Spleen (tissue), 11 donors: Measurements from ENCODE around the gene PHACTR1. TPM values are rescaled to one million over a fixed set of nuclear protein-coding genes. Genes with fewer than 3 reads are reported as not detected.
"Not testable (repeated sequence)": the region's sequence is repeated elsewhere in the genome, so short reads cannot be mapped to it uniquely, and the experiment has no call there.

ENCODE experiments used
- DNase-seq: peaks from one replicate; pipeline ENCODE4 v3.0.0-alpha.2; 2020
- H3K27ac ChIP-seq, 8 donors: fragments of 200-600 bp; sonication (generic) in 7 of 8; 1 replicate in 4 of 8; 2 replicates in 4 of 8; pipeline versions ENCODE4 v1.5.0 to v1.8.0; 2016 to 2021; ENCODE audit warnings: inconsistent platforms in 4 of 8, mild to moderate bottlenecking in 4 of 8, moderate library complexity in 1 of 8
- H3K27me3 ChIP-seq, 7 donors: fragments of 200-600 bp; sonication (generic) in 6 of 7; replicated peaks in 1 of 7; 1 replicate in 4 of 7; 2 replicates in 3 of 7; pipeline versions ENCODE4 v1.5.0 to v1.8.0; 2016 to 2021; ENCODE audit warnings: inconsistent platforms in 3 of 7, mild to moderate bottlenecking in 1 of 7
- H3K36me3 ChIP-seq, 6 donors: fragments of 200-600 bp; sonication (generic) in 5 of 6; 1 replicate in 4 of 6; 2 replicates in 2 of 6; pipeline versions ENCODE4 v1.5.0 to v1.8.0; 2016 to 2021; ENCODE audit warnings: inconsistent platforms in 2 of 6
- H3K4me1 ChIP-seq, 6 donors: fragments of 200-600 bp; sonication (generic) in 5 of 6; 1 replicate in 3 of 6; 2 replicates in 3 of 6; pipeline versions ENCODE4 v1.5.0 to v1.8.0; 2016 to 2021; ENCODE audit warnings: inconsistent platforms in 3 of 6
- H3K4me3 ChIP-seq, 8 donors: fragments of 200-600 bp; sonication (generic) in 7 of 8; 1 replicate in 4 of 8; 2 replicates in 4 of 8; pipeline versions ENCODE4 v1.5.0 to v1.8.0; 2016 to 2021; ENCODE audit warnings: inconsistent platforms in 4 of 8, mild to moderate bottlenecking in 4 of 8, moderate library complexity in 2 of 8
- H3K9me3 ChIP-seq, 8 donors: fragments of 200-600 bp; sonication (generic) in 7 of 8; 1 replicate in 4 of 8; 2 replicates in 4 of 8; pipeline versions ENCODE4 v1.5.0 to v1.8.0; 2016 to 2021; ENCODE audit warnings: inconsistent platforms in 4 of 8
- POLR2A ChIP-seq, 3 donors: fragments of 450-650 bp; IDR thresholded peaks; one replicate each; pipeline ENCODE4 v1.5.1; 2017; ENCODE audit warnings: antibody characterized with exemption in 3 of 3, mild to moderate bottlenecking in 1 of 3
- POLR2AphosphoS5 ChIP-seq, 3 donors: sonication (generic); formaldehyde crosslinking; IDR thresholded peaks; one replicate each; pipeline ENCODE4 v1.5.1; 2017; ENCODE audit warnings: antibody characterized with exemption in 3 of 3
- WGBS, 5 donors: extraction: QIAGEN DNeasy Blood & Tissue Kit in 3 of 5; methylation state at CpG; one replicate each; pipeline versions ENCODE4 v1.1.5 to v1.1.7; 2013 to 2018; 5-methylcytosine and 5-hydroxymethylcytosine counted together
- intact Hi-C: fragments of 100-400 bp; cut with DNase I; formaldehyde crosslinking; loops from one replicate; pipeline ENCODE4 v1.15.0; 2023; ENCODE audit warnings: low total_unique reads
- polyA plus RNA-seq, 3 donors: library from polyadenylated mRNA; stranded (reverse); fragments of 200-250 nt; gene quantifications; one replicate each; pipeline ENCODE4 v1.2.1, GENCODE V29; 2013
- total RNA-seq, 7 donors: library from RNA; depleted of rRNA in 3 of 7; stranded (reverse); fragments of >200 nt in 3 of 7; fragmentation: NEBNext Ultra II Directional in 4 of 7; extraction: Animal tissue kit (Norgen Biotek cat#: 25700) in 4 of 7; gene quantifications; one replicate each; pipeline versions ENCODE4 v1.1.0 to v1.2.1, GENCODE V29; 2016 to 2021
- TF ChIP-seq, protein P1 (sequence below), 11 experiments: fragments of 200-600 bp in 7 of 11; fragments of 450-650 bp in 4 of 11; sonication (generic) in 4 of 11; IDR thresholded peaks in 8 of 11; conservative IDR thresholded peaks in 3 of 11; 1 replicate in 7 of 11; 2 replicates in 4 of 11; pipeline versions ENCODE4 v1.4.0 to v1.8.0; 2016 to 2021; ENCODE audit warnings: antibody characterized with exemption in 11 of 11, inconsistent platforms in 4 of 11, mild to moderate bottlenecking in 1 of 11
- donor health status: healthy with polysubstance abuse.
- donor health status: DM: no; HTN: no; CAD: no; lungs with moderate emphysema.
- donor health status: DM: no; HTN: no; CAD: no.
- donor health status: Bipolar disorder and iron deficiency.
- donor health status: healthy.
- donor health status: DM: no; HTN: no; CAD: no.
- donor health status: DM: yes; HTN: yes; CAD: no.

The PHACTR1 gene
- total and polyA plus RNA-seq, 10 donors, result 8.5 to 45.3 (median 30.8) TPM

DNA sequence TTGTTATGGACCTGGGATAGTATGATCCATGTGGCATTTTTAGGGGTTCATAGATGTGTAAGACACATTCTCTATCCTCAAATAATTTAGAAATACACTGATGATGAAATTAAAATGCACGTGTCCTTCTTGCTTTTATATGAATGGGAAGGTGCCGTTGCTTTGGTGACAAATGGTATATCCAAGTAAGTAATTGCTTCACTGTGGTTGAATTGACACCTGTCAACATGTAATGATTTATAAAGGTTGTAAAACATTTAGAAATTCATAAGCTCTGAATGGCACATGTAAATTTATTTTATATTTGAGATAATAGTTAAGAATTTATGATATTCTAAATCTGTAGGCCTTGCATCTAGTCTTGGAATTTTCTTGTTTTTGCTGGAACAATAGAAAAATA lies 227.0 kb downstream of the PHACTR1 start:
- TF ChIP-seq POLR2AphosphoS5 (IDR thresholded peaks at IDR 0.05) (no peak), POLR2A (IDR thresholded peaks at IDR 0.05) (no peak)
- TF ChIP-seq, protein P1, sequence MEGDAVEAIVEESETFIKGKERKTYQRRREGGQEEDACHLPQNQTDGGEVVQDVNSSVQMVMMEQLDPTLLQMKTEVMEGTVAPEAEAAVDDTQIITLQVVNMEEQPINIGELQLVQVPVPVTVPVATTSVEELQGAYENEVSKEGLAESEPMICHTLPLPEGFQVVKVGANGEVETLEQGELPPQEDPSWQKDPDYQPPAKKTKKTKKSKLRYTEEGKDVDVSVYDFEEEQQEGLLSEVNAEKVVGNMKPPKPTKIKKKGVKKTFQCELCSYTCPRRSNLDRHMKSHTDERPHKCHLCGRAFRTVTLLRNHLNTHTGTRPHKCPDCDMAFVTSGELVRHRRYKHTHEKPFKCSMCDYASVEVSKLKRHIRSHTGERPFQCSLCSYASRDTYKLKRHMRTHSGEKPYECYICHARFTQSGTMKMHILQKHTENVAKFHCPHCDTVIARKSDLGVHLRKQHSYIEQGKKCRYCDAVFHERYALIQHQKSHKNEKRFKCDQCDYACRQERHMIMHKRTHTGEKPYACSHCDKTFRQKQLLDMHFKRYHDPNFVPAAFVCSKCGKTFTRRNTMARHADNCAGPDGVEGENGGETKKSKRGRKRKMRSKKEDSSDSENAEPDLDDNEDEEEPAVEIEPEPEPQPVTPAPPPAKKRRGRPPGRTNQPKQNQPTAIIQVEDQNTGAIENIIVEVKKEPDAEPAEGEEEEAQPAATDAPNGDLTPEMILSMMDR (IDR thresholded peaks at IDR 0.05 in 8 of 11, conservative IDR thresholded peaks at IDR 0.05 in 3 of 11), result no peak
- peaks cover 0 to 21% (median 2%) of the 10 kb centered on the region in 6 donors for H3K4me1 ChIP-seq
- H3K27me3 ChIP-seq, result peaks cover 0 to 5% (median 0%) of the 10 kb centered on the region in 7 donors
- H3K27ac ChIP-seq, result no peak overlapping the region
- no peaks in the 10 kb centered on the region for H3K9me3 ChIP-seq
- no peak overlapping the region for H3K4me3 ChIP-seq
- intact Hi-C loops, result no loop called here
- DNase-seq, result no peak
- H3K36me3 ChIP-seq, result no peaks in the 10 kb centered on the region
- 55 to 91% (median 82%) methylated on average over 2 of the region's 2 CpGs for WGBS, 5 donors

DNA sequence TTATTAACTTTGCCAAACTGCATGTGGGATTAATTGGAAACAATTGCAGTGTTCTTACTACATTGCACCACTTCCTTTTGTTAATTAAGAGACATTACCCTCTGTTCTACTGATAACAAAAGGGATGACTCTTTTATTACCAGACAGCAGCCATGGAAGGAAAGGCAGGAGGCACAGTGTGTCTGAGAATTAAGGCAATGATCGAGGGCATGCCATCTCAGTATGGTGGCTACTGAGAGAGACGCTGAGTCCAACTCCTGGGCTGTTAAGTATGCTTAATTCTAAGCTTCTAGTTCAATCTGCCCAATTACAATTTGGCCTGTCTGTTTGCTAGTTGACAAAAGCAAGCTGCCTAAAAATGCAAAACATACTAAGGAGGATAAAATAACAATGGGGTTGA lies 227.4 kb downstream of the PHACTR1 start:
- H3K27ac ChIP-seq, result no peak overlapping the region
- peaks cover 0 to 5% (median 0%) of the 10 kb centered on the region in 7 donors for H3K27me3 ChIP-seq
- WGBS, 5 donors, result 59 to 91% (median 79%) methylated on average over 2 of the region's 2 CpGs
- no peaks in the 10 kb centered on the region for H3K36me3 ChIP-seq
- DNase-seq, result no peak
- TF ChIP-seq POLR2AphosphoS5 (IDR thresholded peaks at IDR 0.05), result no peak
- no peak for TF ChIP-seq POLR2A (IDR thresholded peaks at IDR 0.05)
- TF ChIP-seq, protein P1 (IDR thresholded peaks at IDR 0.05 in 8 of 11, conservative IDR thresholded peaks at IDR 0.05 in 3 of 11), result no peak
- H3K4me3 ChIP-seq, result no peak overlapping the region
- peaks cover 0 to 21% (median 2%) of the 10 kb centered on the region in 6 donors for H3K4me1 ChIP-seq
- intact Hi-C loops, result no loop called here
- H3K9me3 ChIP-seq, result no peaks in the 10 kb centered on the region

DNA sequence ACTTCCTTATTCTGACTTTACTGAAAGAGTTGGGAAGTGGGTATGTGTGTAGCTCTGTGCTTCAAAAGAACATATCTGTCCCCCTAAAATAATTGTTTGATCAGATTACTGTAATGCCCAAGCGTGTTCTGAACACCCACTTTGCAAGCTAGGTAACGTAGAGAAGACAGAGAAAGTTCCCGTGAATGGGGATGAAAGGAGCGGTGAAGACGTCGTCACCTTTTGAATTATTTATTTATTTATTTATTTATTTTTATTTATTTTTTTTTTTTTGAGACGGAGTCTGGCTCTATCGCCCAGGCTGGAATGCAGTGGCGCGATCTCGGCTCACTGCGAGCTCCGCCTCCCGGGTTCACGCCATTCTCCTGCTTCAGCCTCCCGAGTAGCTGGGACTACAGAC lies 228.0 kb downstream of the PHACTR1 start:
- H3K9me3 ChIP-seq, H3K36me3 ChIP-seq, intact Hi-C loops, H3K27me3 ChIP-seq, H3K4me3 ChIP-seq, H3K27ac ChIP-seq, DNase-seq: not testable (repeated sequence)
- 86 to 95% (median 93%) methylated on average over 15 to 16 of the region's 16 CpGs for WGBS, 5 donors
- H3K4me1 ChIP-seq, result peaks cover 0 to 21% (median 2%) of the 10 kb centered on the region in 6 donors

DNA sequence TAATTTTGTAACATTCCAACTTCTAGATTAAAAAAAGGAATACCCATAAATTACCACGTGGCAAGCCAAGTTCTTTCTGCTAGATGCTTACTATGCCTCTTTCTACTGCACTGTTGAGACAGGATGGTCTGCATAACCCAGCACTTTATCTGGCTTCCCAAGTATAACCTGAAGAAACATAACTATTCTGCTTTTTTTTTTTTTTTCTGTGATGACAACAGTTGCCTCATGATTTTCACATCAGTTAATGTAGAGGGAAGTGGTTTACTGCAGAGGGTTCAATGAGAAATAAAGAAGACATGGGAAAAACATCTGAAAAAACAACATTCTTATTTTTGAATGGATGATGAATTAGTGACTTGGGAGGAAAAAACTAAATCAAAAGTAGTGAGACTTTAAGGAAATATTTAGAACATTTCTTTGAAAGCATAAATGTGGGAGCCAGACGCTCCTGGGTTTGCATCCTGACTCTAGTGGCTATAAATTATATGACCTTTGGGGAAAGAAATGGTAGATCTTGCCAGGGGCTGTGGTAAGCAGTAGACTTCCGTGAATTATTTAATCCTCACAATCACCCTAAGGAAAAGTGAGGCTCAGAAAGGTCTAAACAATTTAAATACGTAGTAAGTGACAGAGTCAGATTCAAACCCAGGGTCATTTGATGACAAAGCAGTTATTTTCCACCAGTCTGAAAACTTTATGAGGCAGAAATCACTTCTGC lies 230.7 kb downstream of the PHACTR1 start:
- DNase-seq, result no peak
- TF ChIP-seq POLR2A (IDR thresholded peaks at IDR 0.05), result no peak
- TF ChIP-seq, protein P1 (IDR thresholded peaks at IDR 0.05 in 8 of 11, conservative IDR thresholded peaks at IDR 0.05 in 3 of 11), result no peak
- WGBS, 5 donors, result 33 to 51% (median 49%) methylated on average over 4 of the region's 4 CpGs
- H3K4me1 ChIP-seq, result peaks cover 0 to 15% (median 2%) of the 10 kb centered on the region in 6 donors
- no peaks in the 10 kb centered on the region for H3K36me3 ChIP-seq
- H3K27me3 ChIP-seq, result peaks cover 0 to 5% (median 0%) of the 10 kb centered on the region in 7 donors
- intact Hi-C loops, result no loop called here
- peaks cover 0 to 6% (median 0%) of the 10 kb centered on the region in 8 donors for H3K9me3 ChIP-seq
- H3K4me3 ChIP-seq, result no peak overlapping the region
- H3K27ac ChIP-seq, result peak overlapping the region in 2 of 8 donors; percentile 22 to 41
